GM12875 (cell line): ENCODE measurements around the gene PIEZO2.
"Not testable (repeated sequence)": the region's sequence is repeated elsewhere in the genome, so short reads cannot be mapped to it uniquely, and the experiment has no call there.

Experiments
- H3K4me3 ChIP-seq: one replicate; pipeline ENCODE4 v1.5.1; 2011; ENCODE audit warnings: low read depth, low read length, control low read depth
- TF ChIP-seq, protein P1 (sequence below): IDR thresholded peaks from 2 replicates; pipeline ENCODE4 v1.5.1; 2011; ENCODE audit warnings: low read depth, mild to moderate bottlenecking, control low read depth, inconsistent platforms, low read length, moderate library complexity, borderline replicate concordance; ENCODE audit not compliant: insufficient read depth

PIEZO2 gene

DNA sequence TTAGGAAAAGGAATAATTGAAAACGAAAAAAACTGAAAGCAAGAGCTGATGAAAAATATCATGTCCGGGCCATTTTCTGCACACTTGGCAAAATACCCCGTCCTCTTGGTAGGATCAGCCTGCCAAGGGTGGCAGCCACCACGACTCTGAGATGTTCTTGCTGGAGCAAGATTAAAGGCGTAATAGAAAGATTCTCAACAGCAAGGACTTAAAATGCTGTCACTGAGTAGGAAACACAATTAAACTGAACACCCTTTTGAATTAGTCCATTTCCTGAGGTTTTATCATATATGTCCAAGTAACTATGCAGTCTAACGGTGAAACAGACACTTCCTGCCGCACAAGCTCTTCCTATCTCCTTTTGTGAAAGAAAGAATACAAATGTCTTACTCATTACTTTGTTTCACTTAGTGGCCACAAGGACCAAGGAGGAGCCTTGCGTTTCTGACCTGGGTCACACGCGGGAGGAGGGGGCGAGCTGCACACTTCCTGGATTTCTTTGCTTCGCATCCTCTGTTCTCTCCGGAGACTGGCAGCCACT, 222.7 kb downstream of the PIEZO2 start:
- TF ChIP-seq, protein P1, sequence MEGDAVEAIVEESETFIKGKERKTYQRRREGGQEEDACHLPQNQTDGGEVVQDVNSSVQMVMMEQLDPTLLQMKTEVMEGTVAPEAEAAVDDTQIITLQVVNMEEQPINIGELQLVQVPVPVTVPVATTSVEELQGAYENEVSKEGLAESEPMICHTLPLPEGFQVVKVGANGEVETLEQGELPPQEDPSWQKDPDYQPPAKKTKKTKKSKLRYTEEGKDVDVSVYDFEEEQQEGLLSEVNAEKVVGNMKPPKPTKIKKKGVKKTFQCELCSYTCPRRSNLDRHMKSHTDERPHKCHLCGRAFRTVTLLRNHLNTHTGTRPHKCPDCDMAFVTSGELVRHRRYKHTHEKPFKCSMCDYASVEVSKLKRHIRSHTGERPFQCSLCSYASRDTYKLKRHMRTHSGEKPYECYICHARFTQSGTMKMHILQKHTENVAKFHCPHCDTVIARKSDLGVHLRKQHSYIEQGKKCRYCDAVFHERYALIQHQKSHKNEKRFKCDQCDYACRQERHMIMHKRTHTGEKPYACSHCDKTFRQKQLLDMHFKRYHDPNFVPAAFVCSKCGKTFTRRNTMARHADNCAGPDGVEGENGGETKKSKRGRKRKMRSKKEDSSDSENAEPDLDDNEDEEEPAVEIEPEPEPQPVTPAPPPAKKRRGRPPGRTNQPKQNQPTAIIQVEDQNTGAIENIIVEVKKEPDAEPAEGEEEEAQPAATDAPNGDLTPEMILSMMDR = no peak
- H3K4me3 ChIP-seq = no peak overlapping the region

DNA sequence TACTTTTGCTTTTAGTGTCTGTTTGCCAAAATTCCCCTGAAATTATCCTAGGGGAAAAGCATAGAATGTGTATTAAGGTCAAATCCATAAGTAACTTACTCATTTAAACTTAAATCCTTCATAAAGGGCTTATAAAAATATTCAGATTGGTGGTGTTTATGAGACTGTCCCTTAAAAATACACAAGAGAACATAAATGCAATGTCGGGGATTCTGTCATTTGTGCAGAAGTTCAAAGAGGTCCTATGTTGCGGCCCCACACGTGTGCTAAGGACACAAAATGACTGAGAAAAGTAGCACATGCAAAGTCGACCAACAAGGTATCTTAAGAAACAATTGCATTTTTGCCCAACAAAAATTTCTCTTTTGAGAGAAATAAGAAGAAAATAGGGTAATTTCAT, 225.1 kb downstream of the PIEZO2 start:
- H3K4me3 ChIP-seq = no peak overlapping the region
- TF ChIP-seq, protein P1 = no peak

DNA sequence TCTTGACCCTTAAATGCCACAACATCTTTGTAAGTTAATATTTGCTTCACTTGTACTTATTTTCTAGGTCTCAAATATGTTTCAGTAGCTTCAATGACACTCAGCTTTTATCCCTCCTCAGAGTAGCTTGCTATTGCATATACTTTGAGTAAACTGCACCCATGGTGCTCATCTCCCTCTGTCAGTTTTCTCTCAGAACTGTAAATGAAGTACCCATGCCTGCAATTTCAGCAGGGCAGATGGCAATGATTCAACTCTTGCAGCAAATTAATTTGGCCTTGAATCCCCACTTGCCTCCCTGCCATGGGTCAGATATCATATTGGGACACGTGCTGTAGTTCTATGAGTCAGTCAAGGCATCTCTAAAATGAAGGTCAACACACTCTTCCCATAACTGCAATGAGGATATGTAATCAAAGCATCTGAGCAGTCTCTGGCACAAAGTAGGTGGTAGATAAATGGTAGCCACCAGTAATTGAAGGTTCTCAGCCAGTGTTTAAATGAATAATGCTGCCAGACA, 225.8 kb downstream of the PIEZO2 start:
- no peak overlapping the region for H3K4me3 ChIP-seq
- TF ChIP-seq, protein P1 = no peak

DNA sequence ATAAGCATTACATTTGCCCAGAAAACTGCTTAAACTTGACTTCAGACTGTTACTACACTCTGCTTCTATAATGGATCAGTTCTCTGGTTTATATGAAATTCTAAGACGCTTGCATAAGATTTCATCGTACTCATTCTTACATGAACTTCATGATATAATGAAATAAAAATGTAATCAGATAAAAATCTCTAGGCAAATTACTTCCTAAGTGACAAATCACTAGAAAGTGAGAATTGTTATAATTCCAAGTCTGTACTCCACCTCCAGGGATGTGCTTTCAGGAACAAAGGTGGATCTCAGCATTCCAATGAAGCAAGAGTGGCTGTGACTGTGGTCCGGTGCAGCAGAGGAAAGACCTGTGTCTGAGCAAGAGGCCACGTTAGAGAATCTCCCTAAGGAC, 226.2 kb downstream of the PIEZO2 start:
- TF ChIP-seq, protein P1 = no peak
- no peak overlapping the region for H3K4me3 ChIP-seq

DNA sequence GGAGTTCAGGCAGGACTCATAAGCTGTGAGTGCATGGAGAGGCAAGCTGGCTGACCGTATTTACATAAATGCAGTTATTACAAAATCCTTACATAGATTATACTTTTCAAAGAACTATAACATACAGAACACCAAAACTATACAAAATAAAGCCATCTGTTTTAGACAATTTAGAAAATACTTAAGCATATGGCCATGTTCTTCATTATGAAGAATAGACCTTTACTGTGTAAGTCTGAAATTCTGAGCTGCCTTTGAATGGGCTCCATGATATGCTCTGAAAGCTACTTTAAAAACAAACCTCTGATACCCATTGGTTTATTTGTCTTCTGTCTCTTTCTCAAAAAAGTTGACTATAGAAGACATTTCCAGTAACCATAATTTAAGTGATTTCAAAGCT, 226.7 kb downstream of the PIEZO2 start:
- H3K4me3 ChIP-seq = not testable (repeated sequence)

DNA sequence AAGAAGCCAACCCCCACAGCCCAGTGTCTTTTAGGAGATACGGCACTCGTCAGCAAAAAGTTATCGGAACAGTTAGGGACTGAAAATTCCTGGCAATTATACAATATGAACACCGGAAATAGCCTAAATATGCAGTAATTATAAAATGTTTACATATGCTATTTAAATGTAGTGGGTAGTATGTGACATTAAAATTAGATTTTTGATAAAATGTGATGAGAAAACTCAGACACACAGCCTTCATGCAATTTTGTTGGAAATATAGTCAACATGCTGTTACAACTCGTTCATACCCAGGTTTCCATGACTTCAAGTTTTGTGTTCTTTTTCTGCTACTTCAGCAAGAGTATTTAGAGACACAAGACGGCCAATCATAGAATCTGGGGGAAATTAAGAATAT, 229.1 kb downstream of the PIEZO2 start:
- not testable (repeated sequence) for H3K4me3 ChIP-seq

DNA sequence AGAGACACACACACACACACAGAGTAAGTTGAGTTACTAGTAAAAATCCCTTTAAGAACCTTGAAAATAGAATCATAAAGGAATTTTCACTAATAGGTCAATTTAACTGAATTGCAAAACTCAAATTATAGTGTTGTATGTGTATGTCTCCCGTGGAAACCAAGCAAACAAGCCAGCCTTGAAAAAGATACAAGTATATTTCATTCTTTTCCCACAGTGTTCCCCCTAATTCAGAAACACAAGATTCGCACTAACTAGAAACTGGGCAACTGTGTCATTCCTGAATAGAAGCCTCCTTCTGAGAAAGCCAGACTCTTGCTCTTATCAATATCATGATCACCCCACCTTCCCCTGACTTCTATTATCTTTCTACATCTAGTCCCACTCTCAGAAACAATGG, 229.5 kb downstream of the PIEZO2 start:
- TF ChIP-seq, protein P1 = no peak
- H3K4me3 ChIP-seq = no peak overlapping the region

DNA sequence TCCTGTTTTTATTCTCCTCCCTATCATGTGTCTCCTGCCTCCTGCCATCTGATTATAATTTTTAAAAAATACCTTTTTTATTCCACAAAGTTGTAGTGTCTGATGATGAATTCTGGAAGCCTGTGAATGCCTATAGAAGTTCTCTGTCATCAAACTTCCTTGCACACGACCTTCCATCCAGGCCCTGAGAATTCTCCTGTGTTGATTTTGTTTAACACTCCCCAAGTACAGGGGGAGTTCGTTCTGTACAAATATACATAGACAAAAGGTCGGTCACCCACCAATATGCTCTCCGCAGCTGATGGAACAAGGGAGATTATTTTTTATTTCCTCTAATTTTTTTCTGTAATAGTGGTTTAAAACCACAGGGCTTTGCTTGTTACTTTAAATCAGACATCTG, 232.5 kb downstream of the PIEZO2 start:
- no peak overlapping the region for H3K4me3 ChIP-seq
- TF ChIP-seq, protein P1 = no peak
